Effector CD4-positive, alpha-beta T cell (primary cell): ENCODE data around the gene QARS1.

ENCODE experiments used
- DNase-seq: peaks from one replicate; pipeline ENCODE4 v3.0.0-alpha.2; 2020

The QARS1 gene

DNA sequence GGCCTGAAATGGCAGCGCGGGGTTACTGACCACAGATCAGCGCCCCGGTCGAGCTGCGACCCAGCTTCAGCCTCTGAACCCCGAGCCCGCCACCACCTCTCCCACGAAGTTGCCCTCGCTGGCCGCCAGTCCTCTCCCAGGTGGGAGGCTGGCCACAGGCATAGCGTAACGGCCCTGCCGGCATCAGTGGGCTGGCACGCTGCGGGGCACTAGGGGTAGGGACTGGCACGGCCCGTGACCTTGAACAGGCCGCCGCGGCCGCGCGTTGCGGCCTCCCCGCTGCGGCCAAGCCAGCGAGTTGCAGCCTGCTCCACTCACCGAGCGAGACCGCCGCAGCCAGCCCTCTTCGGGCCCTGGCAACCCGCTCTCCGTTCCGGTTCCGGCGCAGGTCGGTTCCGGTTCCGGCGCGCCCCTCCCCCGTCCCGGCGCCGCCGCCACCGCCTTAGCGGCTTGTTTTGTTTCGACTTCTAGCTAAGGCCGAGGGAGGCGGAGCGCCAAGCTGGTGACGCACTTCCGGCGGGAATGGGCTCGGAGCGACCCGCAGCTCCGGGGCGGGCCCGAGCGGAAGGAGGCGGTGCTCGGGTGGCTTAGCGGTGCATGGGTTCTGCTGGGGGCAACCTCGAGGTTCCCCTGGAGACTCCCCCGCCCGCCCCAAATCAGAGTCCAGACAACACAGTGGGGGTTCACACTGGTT, 16.0 kb upstream of the QARS1 start, which contains the start of gene USP19:
USP19 (minus strand) TSS at position 386 of the 694 bp plus-strand sequence. CDS start 1,678 bp downstream, outside the sequence.
- peak; percentile 90 for DNase-seq

- no peak for DNase-seq
Measured at GRCh38 chr3:49120096-49120437, 15.5 kb upstream of the QARS1 start.

GRCh38 chr3:49119439-49119838, 14.9 kb upstream of the QARS1 start:
- no peak for DNase-seq

DNA sequence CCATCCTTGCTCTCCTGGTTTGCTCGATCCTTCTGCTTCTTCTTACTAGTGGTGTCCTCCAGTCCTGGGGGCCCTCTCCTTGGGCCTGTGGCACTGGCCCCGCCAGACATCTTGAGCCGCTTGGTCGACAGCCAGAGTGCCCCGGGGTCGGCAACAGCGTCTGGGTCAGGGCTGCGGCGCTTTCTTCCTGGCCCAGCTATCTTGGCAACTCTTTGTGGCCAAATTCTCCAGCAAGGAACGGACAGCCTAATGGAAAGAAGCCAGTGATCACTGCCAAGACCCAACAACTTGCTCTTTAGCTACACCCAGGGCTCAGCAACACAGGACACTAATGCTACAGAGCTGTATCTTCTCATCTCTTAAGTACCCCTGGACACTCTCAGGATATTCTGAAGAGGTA, 14.5 kb upstream of the QARS1 start:
- DNase-seq = no peak

- no peak for DNase-seq
Measured at GRCh38 chr3:49112262-49112661, 7.7 kb upstream of the QARS1 start.

- no peak for DNase-seq
Measured at GRCh38 chr3:49111347-49111746, 6.8 kb upstream of the QARS1 start.

DNA sequence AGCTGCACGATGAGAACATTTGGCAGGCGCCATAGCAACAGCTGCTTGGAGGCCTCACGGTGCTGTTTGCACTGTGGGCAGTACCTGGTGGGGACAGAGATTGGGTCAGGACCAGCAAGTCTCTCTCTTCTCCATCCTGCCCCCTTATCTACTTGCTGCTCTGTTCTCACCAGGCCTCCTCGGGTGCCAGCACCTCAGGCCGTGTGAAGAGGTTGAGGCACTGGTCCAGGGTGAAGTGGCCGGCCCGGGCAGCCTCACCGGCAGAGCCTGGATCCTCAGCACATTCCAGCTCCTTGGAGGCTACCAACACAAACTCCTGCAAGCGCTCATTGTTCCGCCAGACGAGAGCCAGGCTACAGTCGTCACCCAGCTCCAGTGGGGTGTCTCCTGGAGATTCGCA, 6.2 kb upstream of the QARS1 start:
- no peak for DNase-seq

- no peak for DNase-seq
Measured at GRCh38 chr3:49108346-49108745, 3.8 kb upstream of the QARS1 start.

DNA sequence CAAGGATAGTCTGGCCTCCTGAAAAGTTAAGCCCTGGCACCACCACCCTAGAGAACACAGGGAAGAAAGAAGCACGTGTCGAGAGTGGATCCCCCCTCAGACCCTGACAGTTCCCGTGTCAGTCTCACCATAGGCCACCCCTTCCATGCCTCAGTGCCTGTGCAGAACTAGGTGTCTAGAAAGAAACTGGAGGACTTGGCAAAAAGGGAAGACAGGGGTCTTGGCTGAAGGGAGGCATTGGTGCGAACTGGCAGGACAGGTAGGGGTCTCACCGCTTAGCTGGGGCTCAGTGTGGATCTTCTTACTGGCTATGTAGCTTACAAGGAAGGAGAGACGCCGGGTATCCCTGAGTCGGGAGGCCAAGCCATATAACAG, 518 bp downstream of the QARS1 start:
- DNase-seq = no peak

GRCh38 chr3:49100046-49100615, 4.4 kb downstream of the QARS1 start:
- no peak for DNase-seq

- DNase-seq = no peak
Measured at GRCh38 chr3:49098910-49099630, 5.5 kb downstream of the QARS1 start.

DNA sequence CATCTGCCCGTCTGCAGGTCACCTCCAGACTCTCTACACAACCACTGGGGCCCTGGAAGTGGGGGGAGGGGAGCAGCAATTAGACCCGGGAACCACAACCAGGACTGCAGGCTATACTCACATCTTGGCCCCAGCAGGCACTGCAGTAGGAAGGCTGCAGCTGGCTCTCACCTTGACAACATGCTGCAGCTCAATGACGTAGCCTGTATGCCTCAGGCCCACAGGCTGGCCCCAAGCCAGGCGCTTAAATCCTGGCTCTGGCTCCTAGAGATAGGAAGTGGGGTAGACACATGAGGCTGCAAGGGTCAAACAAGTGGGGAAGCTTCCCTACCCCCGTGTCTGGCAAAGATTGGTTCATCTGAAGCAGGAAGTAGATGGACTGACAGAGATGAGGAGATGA, 6.1 kb downstream of the QARS1 start:
- no peak for DNase-seq

DNA sequence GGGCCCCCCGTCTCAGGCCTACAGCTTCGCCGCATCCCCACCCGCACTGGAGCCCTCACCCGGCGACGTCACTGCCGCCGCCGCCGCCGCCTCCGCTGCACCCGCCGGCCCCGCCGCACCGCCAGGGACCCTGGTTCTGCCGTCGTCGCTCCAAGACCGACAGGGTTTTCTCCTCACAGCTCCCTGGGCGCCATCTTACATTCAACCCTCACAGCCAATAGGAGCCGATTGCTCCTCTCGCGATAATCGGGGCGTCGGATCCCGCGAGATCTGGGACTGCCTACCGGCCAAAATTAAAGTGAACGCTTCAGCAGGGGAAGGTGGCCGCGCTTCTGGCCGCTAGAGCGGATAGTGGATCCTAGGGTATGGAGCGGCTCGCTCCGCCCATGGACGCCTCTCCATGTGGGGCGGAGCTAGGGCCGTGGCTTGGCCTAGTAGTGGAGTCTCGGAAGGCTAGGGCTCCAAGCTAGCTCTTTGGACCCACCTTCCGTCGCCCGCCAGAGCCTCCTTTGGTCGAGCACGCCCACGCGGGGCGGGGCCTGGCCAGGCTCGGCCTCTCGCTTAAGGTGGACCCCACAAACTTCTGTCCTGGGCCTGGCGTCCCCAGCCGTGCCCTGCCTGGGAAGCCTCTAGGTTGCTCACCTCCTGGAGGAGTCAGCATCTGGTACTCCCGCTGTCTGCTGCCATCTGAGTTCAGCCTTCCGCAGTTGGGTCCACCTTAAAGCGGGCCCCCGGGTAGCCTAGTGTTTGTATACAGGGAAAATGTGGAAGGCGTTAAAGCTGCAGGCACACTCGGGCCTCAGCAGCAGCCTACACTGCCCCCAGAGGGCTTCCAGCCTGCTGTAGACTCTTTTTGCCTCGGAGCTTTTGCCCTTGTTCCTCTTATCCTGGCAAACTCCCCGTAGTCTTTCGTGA, 10.4 kb downstream of the QARS1 start, which contains the start of gene QRICH1:
QRICH1 (minus strand) TSS at position 219 of the 915 bp plus-strand sequence. CDS start 17,054 bp downstream, outside the sequence.
- DNase-seq = peak; percentile 97

DNA sequence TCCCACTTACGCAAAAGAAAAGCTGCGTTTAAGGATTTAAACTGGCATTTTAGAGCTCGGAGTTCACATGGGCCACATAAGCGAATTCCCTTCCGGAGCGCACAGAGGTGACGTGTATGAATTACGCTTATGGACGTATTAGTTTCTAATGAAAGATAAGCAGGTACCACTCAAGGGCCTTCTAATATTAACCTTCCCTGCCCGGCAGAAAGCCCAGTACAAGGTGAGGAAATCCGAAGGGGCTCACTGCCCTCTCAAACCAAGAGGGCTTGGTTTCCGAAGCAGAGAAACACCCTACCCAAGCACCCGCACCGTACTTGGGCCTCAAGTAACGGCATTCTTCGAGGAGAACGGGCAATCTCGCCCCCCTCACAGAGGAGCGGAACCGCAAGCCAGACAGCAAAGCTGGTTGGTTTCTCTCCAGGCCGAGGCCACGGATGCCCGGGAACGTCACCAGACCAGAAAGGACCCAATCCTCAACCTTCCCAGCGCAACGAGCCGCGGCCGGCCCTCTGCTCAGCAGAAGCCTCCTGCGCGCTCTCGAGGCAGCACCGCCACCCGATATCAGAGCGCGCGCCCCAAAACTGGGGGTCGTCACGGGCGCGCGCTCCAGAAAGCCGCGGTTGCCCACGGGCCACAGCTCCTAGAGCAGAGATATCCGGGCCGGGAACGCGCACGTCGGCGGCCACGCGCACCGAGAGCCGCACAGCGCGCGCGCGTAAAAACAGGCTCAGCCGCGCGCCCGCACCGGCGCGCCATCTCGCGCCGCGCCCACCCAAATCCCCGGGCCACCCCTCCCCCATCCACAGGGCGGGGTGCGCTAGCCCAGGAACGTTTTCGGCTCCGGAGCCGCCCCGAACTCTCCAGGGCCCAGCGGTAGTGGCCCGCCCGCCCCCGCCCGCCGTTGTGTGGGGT, 11.4 kb downstream of the QARS1 start:
- peak; percentile 69 for DNase-seq

- no peak for DNase-seq
Measured at GRCh38 chr3:49081429-49081828, 23.1 kb downstream of the QARS1 start.

DNA sequence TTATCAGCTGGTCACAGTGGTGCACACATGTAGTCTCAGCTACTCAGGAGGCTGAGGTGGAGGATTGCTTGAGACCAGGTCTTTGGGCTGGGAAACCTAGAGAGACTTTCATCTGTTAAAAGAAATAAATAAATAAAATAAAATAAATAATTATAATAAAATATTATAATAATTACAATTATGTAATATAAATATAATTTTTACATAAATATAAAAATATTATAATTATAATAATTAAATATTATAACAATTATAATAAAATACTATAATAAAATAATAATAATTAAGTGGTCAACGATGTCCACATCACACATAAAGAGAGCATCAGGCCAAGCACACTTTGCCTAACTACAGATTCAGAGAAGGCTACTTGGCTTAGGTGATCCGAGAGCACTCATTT, 25.3 kb downstream of the QARS1 start:
- no peak for DNase-seq

GRCh38 chr3:49076646-49077045, 27.9 kb downstream of the QARS1 start:
- no peak for DNase-seq

GRCh38 chr3:49076116-49076515, 28.4 kb downstream of the QARS1 start:
- no peak for DNase-seq

DNA sequence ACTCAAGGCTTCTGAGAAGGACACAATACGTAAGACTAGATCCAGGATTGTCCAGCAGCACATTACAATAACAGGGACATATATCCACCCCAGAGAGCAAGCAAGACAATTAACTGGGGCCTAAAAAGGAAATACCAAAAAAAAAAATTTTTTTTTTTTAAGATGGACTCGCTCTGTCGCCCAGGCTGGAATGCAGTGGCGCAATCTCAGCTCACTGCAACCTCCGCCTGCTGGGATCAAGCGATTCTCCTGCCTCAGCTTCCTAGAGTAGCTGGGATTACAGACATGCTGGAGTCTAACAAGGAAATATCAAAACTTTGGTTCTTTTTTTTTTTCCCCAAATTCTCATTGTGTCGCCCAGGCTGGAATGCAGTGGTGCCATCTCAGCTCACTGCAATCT, 46.5 kb downstream of the QARS1 start:
- DNase-seq = no peak

GRCh38 chr3:49057268-49057667, 47.3 kb downstream of the QARS1 start:
- DNase-seq = no peak

DNA sequence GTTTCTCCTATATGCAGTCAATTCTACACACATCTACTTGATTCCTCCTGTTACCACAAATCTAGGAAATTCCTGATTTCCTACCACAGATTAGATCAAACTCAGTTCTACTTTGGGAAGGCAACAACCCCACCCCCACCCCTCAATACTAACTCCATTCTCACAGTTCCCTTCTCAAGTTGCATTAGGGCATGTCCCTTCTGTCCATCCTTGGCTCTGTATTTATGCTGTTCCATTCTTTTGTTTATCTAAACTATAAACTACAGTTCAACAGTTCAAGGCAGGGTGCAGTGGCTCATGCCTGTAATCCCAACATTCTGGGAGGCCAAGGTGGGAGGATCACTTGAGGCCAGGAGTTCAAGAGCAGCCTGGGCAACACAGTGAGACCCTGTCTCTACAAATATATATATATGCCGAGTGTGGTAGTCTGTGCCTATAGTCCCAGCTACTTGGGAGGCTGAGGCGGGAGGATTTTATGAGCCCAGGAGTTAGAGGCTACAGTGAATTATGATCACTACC, 50.2 kb downstream of the QARS1 start:
- DNase-seq = no peak

- no peak for DNase-seq
Measured at GRCh38 chr3:49053543-49053942, 51.0 kb downstream of the QARS1 start.
